Smooth muscle cell of trachea (primary cell): ENCODE measurements around the gene CIB1. TPM values are rescaled to one million over a fixed set of nuclear protein-coding genes. Genes with fewer than 3 reads are reported as not detected.

Experiments used
- total RNA-seq: library from RNA; depleted of rRNA; stranded (reverse); fragments of >200 nt; gene quantifications from 2 replicates; pipeline ENCODE4 v1.2.1, GENCODE V29; 2014

The CIB1 gene
- 28.9 and 31.9 TPM in 2 replicates for total RNA-seq

DNA sequence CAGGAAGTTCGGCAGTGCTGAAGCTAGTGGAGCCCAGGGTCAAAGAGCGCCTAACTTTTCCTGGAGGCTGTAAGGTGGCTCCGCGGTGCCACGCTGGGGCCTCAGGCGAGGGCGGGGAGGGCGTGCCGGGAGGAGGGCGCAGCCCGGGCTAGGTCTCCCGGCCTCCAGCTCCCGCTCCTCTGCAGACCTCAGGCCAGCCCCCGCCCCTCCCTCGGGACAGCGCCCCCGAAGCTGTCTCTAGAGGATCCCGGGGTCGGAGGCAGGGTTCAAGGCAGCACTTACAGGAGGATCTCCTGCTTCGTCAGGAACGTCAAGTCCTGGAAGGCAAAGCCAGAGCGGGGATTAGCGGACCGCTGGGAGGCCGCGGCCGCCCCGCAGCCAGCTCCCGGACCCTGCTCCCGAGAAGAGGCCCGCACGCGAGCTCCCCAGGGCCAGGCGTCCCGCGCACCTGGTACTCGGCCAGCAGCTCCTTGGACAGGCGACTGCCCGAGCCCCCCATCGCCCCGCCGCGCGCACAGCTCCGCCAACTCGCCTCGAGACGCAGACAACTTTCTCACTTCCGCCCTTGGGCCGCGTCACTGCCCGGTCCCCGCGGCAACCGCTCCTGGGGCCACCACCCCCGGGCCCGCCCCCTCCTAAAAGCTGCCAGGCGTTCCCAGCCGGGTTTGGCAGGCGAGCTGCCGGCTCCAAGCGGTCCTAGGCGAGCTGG lies at the start of gene CIB1:
TSS of gene CIB1 (minus strand) at position 555 of the 709 bp plus-strand sequence. CDS start at position 499, 56 bp downstream.

DNA sequence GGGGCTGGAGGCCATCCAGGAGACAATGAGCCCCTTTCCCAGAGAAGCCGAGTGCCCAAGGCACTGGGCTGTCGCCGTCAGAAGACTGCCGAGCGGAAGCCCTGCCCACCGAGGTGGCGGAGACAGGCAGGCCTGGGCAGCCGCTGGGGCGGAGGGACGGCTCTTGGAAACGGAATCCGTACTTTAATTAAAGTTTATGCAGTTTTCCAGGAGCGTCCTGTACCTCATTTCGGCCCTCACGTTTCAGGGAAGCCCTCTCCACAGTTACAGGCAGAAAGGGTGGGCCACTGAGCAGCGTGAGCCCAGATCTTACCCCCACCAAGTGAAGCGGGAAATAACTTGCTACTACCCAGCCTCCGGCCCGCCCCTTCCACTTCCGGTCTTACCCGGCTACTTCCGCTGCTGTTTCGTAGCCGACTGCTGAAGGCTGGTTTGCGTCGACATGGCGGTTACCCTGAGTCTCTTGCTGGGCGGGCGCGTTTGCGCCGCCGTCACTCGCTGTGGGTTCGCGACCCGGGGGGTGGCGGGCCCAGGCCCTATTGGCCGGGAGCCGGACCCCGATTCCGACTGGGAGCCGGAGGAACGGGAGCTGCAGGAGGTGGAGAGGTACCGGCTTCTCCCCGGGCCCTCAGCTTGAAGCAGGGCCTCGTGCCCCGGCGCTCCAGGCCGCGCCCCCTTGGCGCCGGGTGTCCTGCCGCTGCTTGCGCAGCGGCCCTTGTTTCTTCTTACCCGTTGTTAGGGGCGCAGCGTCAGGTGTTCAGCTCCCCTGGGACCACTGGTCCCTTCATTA lies 31.7 kb upstream of the CIB1 start, which contains the start of gene NGRN:
TSS of gene NGRN (plus strand) at position 402 of the 790 bp plus-strand sequence. CDS start at position 443, 41 bp downstream.

DNA sequence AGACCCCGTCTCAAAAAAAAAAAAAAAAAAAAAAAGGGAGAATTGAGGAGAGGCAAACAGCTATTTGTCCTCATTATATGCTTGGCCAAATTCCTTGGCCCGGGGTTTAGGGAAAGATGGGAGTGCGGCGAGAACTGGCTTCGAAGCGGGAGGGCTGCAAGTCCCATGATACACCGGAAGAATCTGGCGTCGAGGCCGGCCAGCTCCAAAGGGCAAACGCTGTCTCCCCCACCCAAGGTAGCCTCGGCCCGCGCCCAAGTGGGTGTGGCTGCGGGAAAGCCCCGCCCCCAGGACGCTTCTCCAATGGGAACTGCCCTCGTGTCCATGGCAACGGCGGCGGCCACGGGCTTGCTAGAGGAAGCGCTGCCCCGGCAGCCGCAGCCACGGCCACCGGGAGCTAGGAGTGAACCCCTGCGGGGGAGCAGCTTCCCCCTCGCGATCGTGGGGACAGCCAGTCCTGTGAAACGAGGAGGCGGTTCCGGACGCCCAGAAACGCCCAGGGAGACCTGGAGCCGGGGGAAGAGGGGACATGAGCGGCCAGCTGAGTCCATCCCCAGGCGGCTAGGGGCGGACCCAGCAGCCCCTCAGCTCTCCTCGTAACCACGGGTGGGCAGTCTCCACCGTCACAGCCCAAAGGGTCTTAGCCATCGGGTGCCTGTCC lies 15.6 kb upstream of the CIB1 start, which contains the start of gene TTLL13:
TSS of gene TTLL13 (plus strand) at position 354 of the 661 bp plus-strand sequence. CDS start 1,075 bp downstream, outside the sequence.

DNA sequence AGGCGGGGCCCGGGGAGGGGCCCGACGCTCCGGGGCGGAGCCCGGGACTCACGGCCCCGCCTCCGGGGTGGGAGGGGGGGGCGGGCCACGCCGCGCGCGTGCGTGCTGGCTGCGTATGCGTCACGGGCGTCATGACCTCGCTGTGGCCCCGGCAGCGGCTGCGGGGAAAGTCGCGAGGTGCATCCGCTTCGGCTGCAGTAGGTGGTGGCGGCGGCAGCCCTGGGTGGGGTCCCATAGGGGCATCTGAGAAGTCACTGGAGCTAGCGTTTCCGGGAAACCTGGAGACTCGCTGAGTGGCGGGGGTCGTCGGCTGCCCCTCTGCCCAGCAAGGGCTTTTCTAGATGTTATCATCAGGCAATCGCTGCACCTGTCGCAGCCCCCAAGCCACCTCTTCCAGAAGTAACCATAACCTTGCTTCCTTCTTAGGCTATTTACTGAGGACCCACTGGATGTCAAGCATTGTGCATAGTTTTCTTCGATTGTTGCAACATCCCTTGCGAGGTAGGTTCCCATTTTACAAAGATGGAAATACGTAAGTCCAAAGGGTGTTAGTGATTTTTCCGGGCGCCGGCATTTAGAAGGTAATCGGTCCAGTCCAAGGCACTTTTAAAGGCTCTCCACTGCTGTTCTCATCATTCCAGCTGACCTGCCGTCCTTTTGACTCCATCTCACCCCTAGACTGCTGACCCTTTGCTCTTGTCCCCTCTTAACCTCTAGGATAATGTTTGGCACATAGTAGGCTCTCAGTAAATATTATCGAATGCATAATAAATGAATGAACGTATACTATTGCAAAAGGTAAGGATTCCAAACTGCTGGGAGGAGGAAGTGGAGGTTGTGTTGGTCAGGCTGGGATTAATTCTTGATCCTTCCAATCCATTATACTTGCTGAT lies 601 bp upstream of the CIB1 start, which contains the start of gene GDPGP1:
TSS of gene GDPGP1 (plus strand) at position 114 of the 893 bp plus-strand sequence. CDS start 6,700 bp downstream, outside the sequence.

DNA sequence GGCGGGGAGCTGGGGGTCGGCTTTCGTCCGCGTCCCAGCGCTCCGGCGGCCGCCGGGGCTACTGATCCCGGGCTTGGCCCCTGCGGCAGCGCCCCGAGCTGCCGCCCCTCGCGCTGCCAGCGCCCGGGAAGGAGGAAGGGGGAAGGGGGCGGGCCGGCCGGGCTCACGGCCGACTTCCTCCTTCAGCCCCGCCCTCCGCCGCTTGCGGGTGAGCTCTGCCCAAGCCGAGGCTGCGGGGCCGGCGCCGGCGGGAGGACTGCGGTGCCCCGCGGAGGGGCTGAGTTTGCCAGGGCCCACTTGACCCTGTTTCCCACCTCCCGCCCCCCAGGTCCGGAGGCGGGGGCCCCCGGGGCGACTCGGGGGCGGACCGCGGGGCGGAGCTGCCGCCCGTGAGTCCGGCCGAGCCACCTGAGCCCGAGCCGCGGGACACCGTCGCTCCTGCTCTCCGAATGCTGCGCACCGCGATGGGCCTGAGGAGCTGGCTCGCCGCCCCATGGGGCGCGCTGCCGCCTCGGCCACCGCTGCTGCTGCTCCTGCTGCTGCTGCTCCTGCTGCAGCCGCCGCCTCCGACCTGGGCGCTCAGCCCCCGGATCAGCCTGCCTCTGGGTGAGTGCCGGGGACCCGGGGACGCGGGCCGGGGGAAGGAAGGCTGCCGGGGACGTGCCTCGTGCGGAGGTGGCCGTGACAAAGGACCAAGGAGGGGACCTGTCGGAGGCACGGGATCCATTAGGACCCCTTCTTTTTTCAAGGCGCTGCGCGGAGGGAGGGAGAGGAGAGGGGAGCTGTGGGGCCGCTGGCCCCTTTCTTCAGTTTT lies 32.4 kb downstream of the CIB1 start, which contains the start of gene SEMA4B:
TSS of gene SEMA4B (plus strand) at position 201 of the 814 bp plus-strand sequence. CDS start at position 450, 249 bp downstream.

Other genes starting within 250 kb of the CIB1 start
- gene ZNF710, start 232.6 kb downstream of the CIB1 start, total RNA-seq, result 8.9 and 16.7 TPM in 2 replicates
- 48.8 and 66.0 TPM in 2 replicates for gene IDH2, start 131.5 kb downstream of the CIB1 start, total RNA-seq
- gene SEMA4B, start 32.6 kb downstream of the CIB1 start, total RNA-seq, result 19.9 and 25.6 TPM in 2 replicates
- 5.5 and 10.4 TPM in 2 replicates for gene GDPGP1, start 268 bp upstream of the CIB1 start, total RNA-seq
- gene TTLL13, start 15.6 kb upstream of the CIB1 start, total RNA-seq, result not detected in 2 replicates
- gene NGRN, start 31.7 kb upstream of the CIB1 start, total RNA-seq, result 62.1 and 91.1 TPM in 2 replicates
- 1.5 and 1.9 TPM in 2 replicates for gene ZNF774, start 118.3 kb upstream of the CIB1 start, total RNA-seq
- 215 and 278 TPM in 2 replicates for gene IQGAP1, start 154.3 kb upstream of the CIB1 start, total RNA-seq